Stimulated activated CD4-positive, alpha-beta T cell treated with anti-CD3 and anti-CD28 coated beads, Interleukin-15, amount 100 ng/mL, for 24 hours (primary cell): ENCODE data around the gene NMRAL1.

Source experiments
- DNase-seq: peaks from one replicate; pipeline ENCODE4 v3.0.0-alpha.2; 2020

The NMRAL1 gene

DNA sequence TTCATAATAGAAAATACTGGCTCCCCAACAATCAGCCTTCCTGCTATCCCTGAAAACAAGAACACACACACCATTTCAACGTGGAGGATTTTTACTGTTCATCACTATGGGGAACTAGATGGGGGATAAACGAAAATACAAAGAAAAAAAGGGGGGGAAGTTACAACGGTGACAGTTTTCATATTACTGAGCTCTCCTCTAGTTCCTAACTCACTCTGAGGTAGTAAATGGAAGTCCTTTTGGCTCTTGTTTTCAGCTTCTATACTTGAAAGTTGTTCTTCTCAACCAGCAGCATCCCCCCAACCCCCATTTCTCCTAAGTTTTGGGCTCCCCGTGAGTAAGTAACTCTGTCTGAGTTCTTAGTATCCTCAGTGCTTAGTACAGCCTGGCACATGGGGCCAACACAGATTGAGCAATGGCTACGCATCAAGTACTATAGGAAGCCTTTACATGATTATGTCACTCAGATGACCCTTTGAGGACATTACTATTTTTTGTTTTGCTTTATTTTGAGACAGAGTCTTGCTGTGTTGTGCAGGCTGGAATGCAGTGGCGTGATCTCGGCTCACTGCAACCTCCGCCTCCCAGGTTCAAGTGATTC is 53.8 kb downstream of the NMRAL1 start:
- no peak for DNase-seq

GRCh38 chr16:4419402-4419959 is 54.9 kb downstream of the NMRAL1 start:
- DNase-seq, result no peak

GRCh38 chr16:4416200-4417032 is 58.0 kb downstream of the NMRAL1 start, which contains the start of gene CORO7:
Gene CORO7 (minus strand): TSS chr16:4416596. CDS start chr16:4416518, 78 bp downstream.
- DNase-seq, result peak; percentile 99

DNA sequence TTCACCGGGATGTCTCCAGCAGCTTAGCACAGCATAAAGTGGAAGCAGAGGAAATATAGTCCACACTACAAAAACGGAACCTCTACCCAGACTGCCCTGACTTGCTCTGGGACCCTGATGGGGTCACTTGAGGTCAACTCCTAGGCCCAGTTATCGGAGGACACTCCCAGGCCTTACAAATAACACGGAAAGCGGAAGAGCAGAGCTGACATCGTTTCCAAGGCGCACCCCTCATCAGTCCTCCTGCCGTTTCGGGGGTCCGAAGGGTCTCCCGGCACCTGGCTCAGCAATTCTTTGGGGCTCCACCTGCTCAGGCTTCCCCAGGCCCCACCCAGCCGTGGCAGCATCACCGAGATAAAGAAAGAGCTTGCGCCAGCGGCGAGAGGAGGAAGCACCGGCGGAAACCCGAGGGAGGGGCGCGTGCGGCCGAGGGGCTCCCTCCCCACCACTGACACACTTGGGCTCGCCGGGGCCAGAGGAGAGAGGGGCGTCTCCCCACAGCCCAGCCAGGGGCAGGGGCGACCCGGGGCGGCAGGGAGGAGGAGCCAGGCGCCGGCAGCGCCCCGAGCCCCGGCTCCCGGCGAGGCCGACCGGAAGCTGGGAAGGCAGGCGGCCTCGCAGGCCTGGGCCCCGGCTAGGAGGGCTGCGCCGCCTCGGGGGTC is 58.8 kb downstream of the NMRAL1 start:
- peak; percentile 71 for DNase-seq

GRCh38 chr16:4414187-4414917 is 60.1 kb downstream of the NMRAL1 start:
- DNase-seq, result peak; percentile 89

GRCh38 chr16:4412854-4413253 is 61.6 kb downstream of the NMRAL1 start:
- DNase-seq, result no peak

DNA sequence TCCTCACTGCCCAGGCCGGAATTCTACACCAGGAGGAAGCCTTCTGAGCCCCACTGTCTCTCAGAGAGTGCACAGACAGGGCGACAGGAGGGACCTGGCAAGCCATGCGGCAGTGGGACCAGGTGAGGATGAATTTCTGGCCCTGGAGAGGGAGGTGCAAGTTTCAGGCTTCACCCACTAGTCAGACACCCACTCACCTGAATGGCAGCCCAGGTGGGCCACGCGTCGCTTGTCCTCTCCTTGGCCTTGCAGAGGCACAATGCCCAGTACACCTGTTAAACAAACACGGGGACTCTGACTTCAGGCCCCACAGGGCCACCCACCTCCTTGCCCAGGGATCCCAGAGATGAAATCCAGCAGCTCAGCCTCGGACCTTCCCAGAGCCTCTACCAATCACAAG is 62.3 kb downstream of the NMRAL1 start:
- DNase-seq, result no peak
